Left renal pelvis (tissue), 4 donors: ENCODE data around the gene ELMOD1. TPM values are rescaled to one million over a fixed set of nuclear protein-coding genes. Genes with fewer than 3 reads are reported as not detected.

Source experiments
- DNase-seq, 4 donors: peaks; one replicate each; pipeline ENCODE4 v3.0.0-alpha.2; 2013; ENCODE audit warnings: low read depth in 4 of 4, low spot score in 3 of 4
- polyA plus RNA-seq, 4 donors: library from polyadenylated mRNA; unstranded; fragments of 120-200 nt; gene quantifications; one replicate each; pipeline ENCODE4 v1.2.1, GENCODE V29; 2013; ENCODE audit not compliant: insufficient read length in 4 of 4

The ELMOD1 gene
- polyA plus RNA-seq, 4 donors: 0.19 to 0.33 (median 0.27) TPM; not detected in 1

DNA sequence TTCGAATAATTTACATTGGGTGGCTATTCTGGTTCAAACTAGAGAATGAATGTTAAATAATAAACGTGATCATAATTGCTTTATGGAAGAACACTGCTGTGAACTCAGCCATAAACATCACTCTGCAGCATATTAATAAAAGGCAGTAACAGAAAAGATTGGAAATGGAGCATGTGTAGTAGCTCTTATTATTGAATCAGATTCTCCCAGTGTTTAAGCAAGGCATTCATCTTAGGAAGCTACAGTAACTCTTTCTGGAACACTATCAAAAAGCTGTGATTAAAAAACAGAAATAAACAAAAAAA is 34.7 kb downstream of the ELMOD1 start:
- DNase-seq: no peak

DNA sequence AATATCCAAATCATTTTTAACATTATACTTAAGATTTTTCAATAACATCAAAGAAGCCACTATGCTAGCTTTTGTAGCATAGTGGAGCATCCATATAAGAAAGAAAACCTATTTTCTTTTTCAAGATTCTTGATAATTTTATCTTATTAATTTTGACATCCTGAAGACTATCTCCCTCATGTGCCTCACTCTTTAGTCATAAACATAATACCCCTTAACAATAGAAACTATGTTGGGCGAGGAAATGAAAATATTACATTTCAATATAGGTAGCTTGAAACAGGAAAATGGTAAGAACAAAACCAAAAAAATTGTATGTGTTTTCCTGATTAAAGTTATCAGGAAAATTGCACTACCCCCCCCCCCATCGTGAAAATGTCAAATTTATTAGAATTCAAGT is 40.1 kb downstream of the ELMOD1 start:
- no peak for DNase-seq

DNA sequence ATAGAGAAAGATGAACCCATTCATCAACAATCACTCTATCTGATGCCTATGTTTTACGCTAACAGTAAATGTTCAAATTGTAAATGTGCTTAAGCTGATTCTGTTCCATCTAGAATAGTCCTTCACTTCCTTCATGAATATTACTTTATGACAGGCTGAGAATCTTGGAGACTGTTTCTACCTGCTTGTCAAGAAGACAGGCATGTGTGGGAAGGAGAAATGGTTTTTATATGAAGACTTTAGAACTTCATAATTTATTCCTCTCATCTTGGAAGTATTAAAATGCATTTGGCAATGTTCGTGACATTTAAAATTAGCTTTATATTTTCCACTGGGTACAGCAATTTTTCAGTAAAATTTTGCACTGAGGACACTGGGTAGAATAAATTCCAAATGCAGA is 41.0 kb downstream of the ELMOD1 start:
- DNase-seq: no peak

DNA sequence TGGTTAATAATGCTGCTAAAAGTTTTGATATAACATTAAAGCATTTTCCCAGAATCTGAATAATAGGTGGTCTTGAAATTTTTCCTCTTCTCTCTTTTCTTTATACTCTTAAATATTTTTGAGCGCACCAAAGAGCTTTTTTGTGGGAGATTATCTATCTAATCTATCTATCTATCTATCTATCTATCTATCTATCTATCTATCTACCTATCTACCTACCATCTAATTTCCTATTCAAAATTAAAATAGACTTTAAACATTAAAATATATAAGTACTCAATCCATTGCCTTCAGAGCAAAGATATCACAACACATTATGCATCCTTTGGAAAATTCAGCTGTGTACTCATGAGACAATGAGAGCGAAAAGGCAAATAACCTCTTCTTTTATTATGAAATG is 55.8 kb downstream of the ELMOD1 start:
- DNase-seq: no peak

GRCh38 chr11:107648242-107648641 is 57.3 kb downstream of the ELMOD1 start:
- DNase-seq: no peak

DNA sequence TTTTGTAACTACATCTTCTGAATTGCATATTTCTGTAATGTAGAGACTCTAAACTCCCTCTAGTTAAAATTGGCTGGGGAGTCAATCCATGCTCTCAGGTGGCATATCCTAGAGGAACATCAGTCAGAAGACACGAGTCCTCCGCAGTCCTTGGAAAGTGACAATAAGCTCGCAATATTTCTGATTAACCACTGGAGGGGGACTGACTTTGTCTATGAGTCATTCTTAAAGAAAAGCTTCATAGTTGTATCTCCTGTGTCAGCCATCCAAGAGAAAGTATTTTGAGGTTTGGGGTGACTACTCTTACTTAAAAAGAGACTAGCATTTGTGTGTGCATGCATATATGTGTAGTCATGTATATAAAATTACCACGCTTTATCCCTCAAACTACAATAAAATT is 60.7 kb downstream of the ELMOD1 start:
- DNase-seq: no peak

DNA sequence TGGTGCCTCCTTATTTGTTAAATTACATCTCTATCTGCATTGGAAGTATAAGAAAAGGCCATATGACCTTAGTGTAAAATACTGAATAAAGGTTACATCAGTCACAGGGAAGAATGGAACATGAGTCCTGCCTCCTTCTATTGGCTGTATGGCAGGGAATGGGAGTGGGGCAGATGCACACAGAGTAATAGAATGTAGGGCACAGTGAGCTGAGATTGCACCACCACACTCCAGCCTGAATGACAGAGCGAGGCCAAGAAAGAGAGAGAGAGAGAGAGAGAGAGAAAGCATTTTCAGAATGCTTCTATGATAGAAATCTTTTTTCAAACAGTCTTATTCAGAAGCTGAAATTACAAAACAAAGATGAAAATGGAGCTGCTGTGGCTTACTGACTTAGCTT is 62.1 kb downstream of the ELMOD1 start:
- DNase-seq: no peak

DNA sequence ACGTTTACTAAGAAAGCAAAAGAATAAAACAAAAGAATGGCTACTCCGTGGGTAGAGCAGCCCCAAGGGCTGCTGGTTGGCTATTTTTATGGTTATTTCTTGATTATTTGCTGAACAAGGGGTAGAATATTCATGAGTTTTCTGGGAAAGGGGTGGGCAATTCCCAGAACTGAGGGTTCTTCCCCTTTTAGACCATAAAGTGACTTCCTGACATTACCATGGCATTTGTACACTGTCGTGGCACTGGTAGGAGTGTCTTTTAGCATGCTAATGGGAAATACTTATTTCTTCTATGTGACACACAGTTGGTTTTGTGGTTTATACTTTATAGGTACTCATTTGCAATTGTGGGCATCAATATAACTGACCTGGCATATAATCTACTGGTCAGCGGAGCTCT is 64.7 kb downstream of the ELMOD1 start:
- no peak for DNase-seq

GRCh38 chr11:107659310-107659709 is 68.4 kb downstream of the ELMOD1 start:
- no peak for DNase-seq

DNA sequence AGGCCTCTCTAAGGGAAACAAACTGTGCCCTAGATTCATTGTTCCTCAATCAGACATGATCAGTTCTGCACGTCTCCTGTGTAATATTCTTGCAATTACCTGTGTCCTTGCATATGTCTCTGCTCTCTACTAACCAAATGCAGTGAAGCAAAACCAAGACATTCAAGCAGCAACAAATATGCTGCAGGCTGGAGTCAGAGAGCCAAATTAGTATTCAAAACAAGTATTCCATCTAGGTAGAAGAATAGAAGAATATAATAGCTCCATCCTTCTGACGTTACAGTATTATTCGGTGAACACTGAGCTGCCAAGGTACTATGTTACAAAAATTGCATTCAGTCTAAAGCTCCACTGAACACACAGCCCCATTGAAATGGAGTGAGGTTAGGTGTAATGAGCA is 69.1 kb downstream of the ELMOD1 start:
- DNase-seq: no peak

GRCh38 chr11:107661656-107662055 is 70.7 kb downstream of the ELMOD1 start:
- no peak for DNase-seq

DNA sequence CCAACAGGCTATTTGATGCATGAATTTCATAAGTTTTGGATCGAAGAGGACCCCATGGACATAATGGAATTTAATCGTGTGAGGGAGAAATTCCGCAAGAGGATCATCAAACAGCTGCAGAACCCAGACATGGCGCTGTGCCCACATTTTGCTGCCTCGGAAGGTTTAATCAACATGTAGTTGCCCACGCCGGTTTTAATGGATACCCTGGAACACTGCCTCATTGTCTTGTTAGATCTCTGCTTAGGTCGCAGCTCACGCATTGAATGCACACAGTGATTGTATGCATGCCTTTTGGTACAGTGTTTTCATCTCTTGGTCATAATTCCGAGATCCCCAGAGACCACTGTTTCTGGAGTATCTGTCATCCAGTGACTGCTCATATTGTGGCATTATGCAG is 74.1 kb downstream of the ELMOD1 start:
- no peak for DNase-seq

DNA sequence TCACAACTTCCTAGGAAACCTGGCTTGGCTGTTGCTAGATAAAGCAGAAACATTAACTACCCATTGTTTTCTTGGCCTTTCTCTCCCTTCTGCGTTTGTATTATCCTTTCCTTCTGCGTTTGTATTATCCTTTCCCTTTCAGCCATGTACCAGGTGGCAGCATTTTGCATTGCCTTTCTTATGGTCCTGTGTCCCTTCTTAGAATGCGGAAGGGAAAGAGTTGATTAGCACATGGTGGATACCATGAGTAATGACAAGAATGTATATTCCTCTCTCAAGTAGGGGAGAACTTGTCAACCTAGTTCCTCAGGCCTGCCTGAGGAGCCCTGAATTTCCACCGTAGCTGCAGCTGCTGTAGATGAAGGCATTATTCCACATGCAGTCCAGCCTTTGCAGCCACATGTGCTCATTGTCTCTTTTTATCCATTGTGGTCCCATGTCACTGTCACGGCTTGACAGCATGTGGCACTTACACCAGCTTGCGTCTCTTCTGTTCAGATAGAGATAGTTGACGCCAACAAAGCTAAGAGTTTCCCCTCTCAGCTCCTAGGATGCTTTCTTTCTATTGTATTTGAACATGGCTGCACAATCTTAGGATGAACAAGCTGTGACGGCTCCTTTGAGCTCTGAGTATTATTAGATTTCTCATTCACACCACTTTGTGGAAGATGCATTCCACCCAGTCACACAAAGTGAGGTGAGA is 76.1 kb downstream of the ELMOD1 start:
- DNase-seq: no peak

DNA sequence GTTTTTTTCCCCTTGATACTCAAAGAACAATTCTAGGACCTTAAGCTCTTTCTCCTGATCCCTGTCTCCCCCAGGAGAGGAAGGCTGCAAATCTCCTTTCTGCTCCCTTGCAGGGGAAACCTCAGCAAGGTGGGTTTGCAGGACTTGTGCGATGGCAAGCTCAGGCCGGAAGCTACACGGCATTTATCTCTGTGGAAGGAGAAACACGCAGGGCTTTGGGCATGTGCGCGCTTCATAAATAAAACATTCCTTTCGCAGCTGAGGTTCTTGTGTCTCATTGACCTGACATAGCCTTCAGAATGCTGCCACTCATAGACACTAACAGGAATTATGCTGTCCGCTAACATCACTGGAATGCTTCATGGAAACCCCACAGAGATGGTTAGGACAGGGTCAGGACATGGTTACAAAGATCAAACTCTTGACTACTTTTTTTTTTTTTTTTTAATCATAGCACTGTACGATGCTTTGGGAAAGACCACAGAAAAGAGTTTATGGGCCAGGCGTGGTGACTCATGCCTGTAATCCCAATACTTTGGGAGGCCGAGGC is 78.3 kb downstream of the ELMOD1 start:
- no peak for DNase-seq

- DNase-seq: no peak
Measured at GRCh38 chr11:107669893-107670601, 79.1 kb downstream of the ELMOD1 start.

DNA sequence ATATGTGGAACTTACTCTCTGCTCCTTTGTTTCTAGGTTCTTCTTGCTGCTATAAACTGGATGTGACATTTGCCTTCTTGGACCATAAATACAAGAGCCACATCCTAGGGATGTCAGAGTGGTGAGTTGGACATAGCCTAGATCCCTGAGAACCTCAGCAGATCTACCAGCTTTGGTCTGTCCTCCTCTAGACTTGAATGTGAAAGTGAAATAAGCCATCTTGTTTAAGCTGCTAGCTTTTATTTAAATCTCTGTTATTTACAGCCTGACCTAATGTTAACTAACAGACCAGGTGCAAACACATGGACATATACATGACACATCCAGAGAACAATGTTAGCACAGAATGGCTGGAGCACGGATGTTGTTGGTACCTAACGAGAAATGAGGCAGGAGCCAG is 85.0 kb downstream of the ELMOD1 start:
- DNase-seq: no peak

DNA sequence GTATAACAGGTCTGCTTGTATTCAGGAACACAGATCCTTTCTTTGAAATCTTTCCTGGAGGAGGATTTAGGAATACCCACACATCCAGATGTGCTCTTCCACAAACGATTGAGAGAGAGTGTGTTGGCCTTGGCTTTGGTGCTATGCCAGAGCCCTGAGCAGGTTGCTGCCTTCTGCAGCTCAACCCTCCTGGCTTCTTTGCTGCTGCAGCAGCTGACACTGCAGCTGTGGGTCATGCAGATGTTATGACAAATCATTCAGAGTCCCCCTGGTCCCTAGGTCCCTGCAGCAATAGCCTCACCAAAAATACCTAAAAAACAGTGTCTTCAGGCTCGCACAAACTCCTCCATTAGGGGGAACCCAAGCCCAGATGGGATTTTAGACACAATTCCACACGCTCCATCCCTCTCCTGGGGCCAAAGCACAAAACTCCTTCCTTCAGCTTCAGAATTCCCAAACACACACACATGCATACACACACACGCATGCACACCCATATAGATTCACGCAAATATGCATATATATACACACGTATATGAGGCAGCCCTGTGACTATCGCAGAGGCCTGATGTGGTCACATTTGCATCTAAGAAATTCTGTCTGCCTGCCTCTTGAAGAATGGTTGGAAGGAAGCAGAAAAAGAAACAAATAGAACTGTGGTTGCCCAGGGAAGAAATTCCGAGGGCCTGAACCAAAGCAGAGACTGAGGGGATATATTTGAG is 85.5 kb downstream of the ELMOD1 start:
- no peak for DNase-seq

GRCh38 chr11:107677924-107678631 is 87.1 kb downstream of the ELMOD1 start:
- DNase-seq: no peak

GRCh38 chr11:107678632-107678971 is 87.7 kb downstream of the ELMOD1 start:
- DNase-seq: no peak

DNA sequence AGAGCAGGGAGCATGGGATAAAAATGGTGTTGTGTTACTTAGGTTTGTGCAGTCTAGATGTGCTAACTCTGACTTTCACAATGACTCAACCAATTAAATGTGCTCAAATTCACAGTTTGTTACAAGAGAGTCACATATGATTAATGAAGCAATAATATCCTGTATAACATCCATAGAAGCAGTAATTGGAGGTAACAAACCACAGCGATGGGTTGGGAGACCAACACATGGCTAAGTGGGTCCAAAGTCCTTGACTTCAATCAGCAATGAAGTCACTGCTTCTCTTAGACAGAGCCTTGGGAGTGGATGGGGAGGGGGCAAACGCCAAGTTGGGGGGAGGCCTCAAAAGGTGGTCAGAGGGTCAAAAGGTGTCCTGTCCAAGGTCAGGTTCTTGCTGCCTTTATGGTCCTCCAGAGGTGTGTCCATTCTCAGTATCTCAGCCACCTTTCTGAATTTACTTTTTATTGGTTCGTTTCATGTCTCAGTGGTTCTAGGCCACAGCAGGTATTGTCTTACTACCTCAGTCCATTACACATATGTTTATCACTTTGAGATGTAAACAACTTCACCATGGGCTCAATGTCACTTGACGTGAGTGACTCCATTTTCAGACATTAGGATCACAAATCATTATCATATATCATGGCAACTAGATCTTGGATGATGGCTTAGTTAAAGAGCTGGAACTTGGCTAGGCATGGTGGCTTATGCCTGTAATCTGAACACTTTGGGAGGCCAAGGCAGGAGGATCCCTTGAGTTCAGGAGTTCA is 88.5 kb downstream of the ELMOD1 start:
- no peak for DNase-seq
